GM23338 (cell line): Measurements from ENCODE around the gene PRUNE2. TPM values are rescaled to one million over a fixed set of nuclear protein-coding genes. Genes with fewer than 3 reads are reported as not detected.

Experiments used
- ATAC-seq: fragments of 200-7000 bp; cut with Tn5 transposase; 3 replicates; pipeline ENCODE4 v1.9.1; 2020
- DNase-seq: peaks from one replicate; pipeline ENCODE4 v3.0.0-alpha.2; 2015; ENCODE audit warnings: low spot score
- H2AFZ ChIP-seq: fragments of 200-600 bp; sonication (generic); 2 replicates; pipeline ENCODE4 v1.8.0; 2016; ENCODE audit warnings: antibody characterized with exemption, mild to moderate bottlenecking, moderate library complexity
- H3F3A ChIP-seq: fragments of 200-600 bp; sonication (generic); replicated peaks from 2 replicates; pipeline ENCODE4 v1.8.0; 2017; ENCODE audit warnings: antibody characterized with exemption, mixed run types, low read depth
- H3K27ac ChIP-seq: fragments of 200-600 bp; sonication (generic); 2 replicates; pipeline ENCODE4 v1.6.1; 2016; ENCODE audit warnings: low read depth
- H3K27me3 ChIP-seq: fragments of 200-600 bp; sonication (generic); 2 replicates; pipeline ENCODE4 v1.8.0; 2016; ENCODE audit warnings: mild to moderate bottlenecking, mixed run types, moderate library complexity; ENCODE audit not compliant: insufficient read depth
- H3K36me3 ChIP-seq: fragments of 200-600 bp; sonication (generic); 2 replicates; pipeline ENCODE4 v1.8.0; 2016; ENCODE audit warnings: mild to moderate bottlenecking; ENCODE audit not compliant: insufficient read depth
- H3K4me1 ChIP-seq: fragments of 200-600 bp; sonication (generic); 2 replicates; pipeline ENCODE4 v1.8.0; 2016; ENCODE audit warnings: mild to moderate bottlenecking, moderate library complexity; ENCODE audit not compliant: insufficient read depth
- H3K4me2 ChIP-seq: fragments of 200-600 bp; sonication (generic); 2 replicates; pipeline ENCODE4 v1.7.1; 2017; ENCODE audit warnings: mixed run types
- H3K4me3 ChIP-seq: fragments of 200-600 bp; sonication (generic); 2 replicates; pipeline ENCODE4 v1.6.1; 2016; ENCODE audit warnings: mixed run types
- H3K79me2 ChIP-seq: fragments of 200-600 bp; sonication (generic); replicated peaks from 2 replicates; pipeline ENCODE4 v1.8.0; 2017; ENCODE audit warnings: mild to moderate bottlenecking; ENCODE audit not compliant: insufficient read depth
- H3K9me2 ChIP-seq: fragments of 200-600 bp; sonication (generic); 2 replicates; pipeline ENCODE4 v1.8.0; 2017; ENCODE audit not compliant: insufficient read depth
- H4K20me1 ChIP-seq: fragments of 200-600 bp; sonication (generic); replicated peaks from 2 replicates; pipeline ENCODE4 v1.8.0; 2017; ENCODE audit warnings: mild to moderate bottlenecking; ENCODE audit not compliant: insufficient read depth
- H3K27ac Mint-ChIP-seq: 2 replicates; pipeline ENCODE4 v1.8.0; 2020; ENCODE audit warnings: inconsistent platforms, mild to moderate bottlenecking, moderate library complexity, mixed read lengths
- H3K27me3 Mint-ChIP-seq: 3 replicates; pipeline ENCODE4 v1.8.0; 2022; ENCODE audit warnings: low read depth, mild to moderate bottlenecking, moderate library complexity, mixed read lengths, inconsistent platforms; ENCODE audit not compliant: insufficient read depth, poor library complexity
- H3K36me3 Mint-ChIP-seq: 3 replicates; pipeline ENCODE4 v1.8.0; 2021; ENCODE audit warnings: low read depth, mild to moderate bottlenecking, inconsistent platforms, moderate library complexity, mixed read lengths
- H3K4me1 Mint-ChIP-seq: 3 replicates; pipeline ENCODE4 v1.8.0; 2020; ENCODE audit warnings: mild to moderate bottlenecking, inconsistent platforms, mixed read lengths
- H3K4me3 Mint-ChIP-seq: 3 replicates; pipeline ENCODE4 v1.8.0; 2021; ENCODE audit warnings: moderate library complexity, mild to moderate bottlenecking, inconsistent platforms, mixed read lengths
- H3K9me3 Mint-ChIP-seq: 3 replicates; pipeline ENCODE4 v1.8.0; 2020; ENCODE audit warnings: moderate library complexity, mild to moderate bottlenecking, inconsistent platforms, mixed read lengths
- CREB1 ChIP-seq: fragments of 250-450 bp; sonication (Bioruptor Pico); IDR thresholded peaks from 2 replicates; pipeline ENCODE4 v1.5.0; 2020; ENCODE audit warnings: low read depth, mild to moderate bottlenecking, moderate library complexity
- EZH2 ChIP-seq: fragments of 200-600 bp; sonication (generic); IDR thresholded peaks from one replicate; pipeline ENCODE4 v1.8.0; 2017; ENCODE audit warnings: antibody characterized with exemption, mild to moderate bottlenecking, low read depth; ENCODE audit not compliant: unreplicated experiment
- EZH2phosphoT487 ChIP-seq: fragments of 200-600 bp; sonication (generic); IDR thresholded peaks from one replicate; pipeline ENCODE4 v1.8.1; 2018; ENCODE audit warnings: antibody characterized with exemption; ENCODE audit not compliant: unreplicated experiment
- JUNB ChIP-seq: IDR thresholded peaks from one replicate; pipeline ENCODE4 v1.6.1; 2016; ENCODE audit warnings: antibody characterized with exemption; ENCODE audit not compliant: unreplicated experiment
- NANOG ChIP-seq: IDR thresholded peaks from 2 replicates; pipeline ENCODE4 v1.6.1; 2016; ENCODE audit warnings: antibody characterized with exemption, borderline replicate concordance
- REST ChIP-seq: IDR thresholded peaks from one replicate; pipeline ENCODE4 v1.6.1; 2018; ENCODE audit warnings: antibody characterized with exemption; ENCODE audit not compliant: unreplicated experiment
- STAT1 ChIP-seq: IDR thresholded peaks from one replicate; pipeline ENCODE4 v1.6.1; 2016; ENCODE audit warnings: antibody characterized with exemption; ENCODE audit not compliant: unreplicated experiment
- ZNF114 ChIP-seq: fragments of 250-450 bp; sonication (Bioruptor Pico); IDR thresholded peaks from 2 replicates; pipeline ENCODE4 v1.5.0; 2020; ENCODE audit warnings: mild to moderate bottlenecking, moderate library complexity
- ZNF331 ChIP-seq: fragments of 250-450 bp; sonication (Bioruptor Pico); IDR thresholded peaks from 2 replicates; pipeline ENCODE4 v1.5.0; 2020; ENCODE audit warnings: low read depth, mild to moderate bottlenecking, moderate library complexity
- polyA plus RNA-seq: library from polyadenylated mRNA; unstranded; fragments of >200 nt; fragmentation: Nextera tagmentation; extraction: Ambion mirVana; gene quantifications from 2 replicates; pipeline ENCODE4 v1.2.1, GENCODE V29; 2016
- total RNA-seq: library from RNA; depleted of rRNA; stranded (reverse); fragments of >200 nt; shearing (Covaris generic); gene quantifications from 2 replicates; pipeline ENCODE4 v1.2.3, GENCODE V29; 2014

Gene PRUNE2
- total and polyA plus RNA-seq, 2 experiments from 2014 or later, result 10.6 to 26.5 TPM

GRCh38 chr9:76608575-76609273, 297.2 kb downstream of the PRUNE2 start (continued):
- TF ChIP-seq REST, result no peak
- no peak for TF ChIP-seq JUNB
- TF ChIP-seq ZNF114 (CRISPR knock-in tag), result no peak
- no peak for TF ChIP-seq ZNF331 (CRISPR knock-in tag)
- no peak for TF ChIP-seq CREB1 (CRISPR knock-in tag)
- TF ChIP-seq NANOG, result no peak
- TF ChIP-seq EZH2phosphoT487, result no peak

GRCh38 chr9:76607730-76608436, 298.0 kb downstream of the PRUNE2 start:
- no peaks in the 10 kb centered on the region for H3K27me3 ChIP-seq
- Mint-ChIP-seq H3K4me1 (no peaks in the 10 kb centered on the region), H3K36me3 (0 out of 3 replicates have a peak, but pooled peaks cover 2% of the 10 kb centered on the region), H3K4me3 (no peak overlapping the region), H3K27ac (no peak overlapping the region), H3K9me3 (no peaks in the 10 kb centered on the region), H3K27me3 (no peaks in the 10 kb centered on the region)
- ATAC-seq (no peak), DNase-seq (no peak)
- no peaks in the 10 kb centered on the region for H4K20me1 ChIP-seq
- H3K79me2 ChIP-seq, result no peaks in the 10 kb centered on the region
- no peak overlapping the region for H2AFZ ChIP-seq
- H3K9me2 ChIP-seq, result no peaks in the 10 kb centered on the region
- no peak for TF ChIP-seq STAT1
- TF ChIP-seq EZH2phosphoT487, result no peak
- no peak for TF ChIP-seq REST
- no peak for TF ChIP-seq EZH2
- H3K36me3 ChIP-seq, result no peaks in the 10 kb centered on the region
- no peak overlapping the region for H3K4me3 ChIP-seq
- H3K4me2 ChIP-seq, result no peak overlapping the region
- H3F3A ChIP-seq, result no peaks in the 10 kb centered on the region
- H3K27ac ChIP-seq, result no peak overlapping the region
- H3K4me1 ChIP-seq, result no peaks in the 10 kb centered on the region
